Measurements from ENCODE around the gene DENND1C.

The DENND1C gene

DNA sequence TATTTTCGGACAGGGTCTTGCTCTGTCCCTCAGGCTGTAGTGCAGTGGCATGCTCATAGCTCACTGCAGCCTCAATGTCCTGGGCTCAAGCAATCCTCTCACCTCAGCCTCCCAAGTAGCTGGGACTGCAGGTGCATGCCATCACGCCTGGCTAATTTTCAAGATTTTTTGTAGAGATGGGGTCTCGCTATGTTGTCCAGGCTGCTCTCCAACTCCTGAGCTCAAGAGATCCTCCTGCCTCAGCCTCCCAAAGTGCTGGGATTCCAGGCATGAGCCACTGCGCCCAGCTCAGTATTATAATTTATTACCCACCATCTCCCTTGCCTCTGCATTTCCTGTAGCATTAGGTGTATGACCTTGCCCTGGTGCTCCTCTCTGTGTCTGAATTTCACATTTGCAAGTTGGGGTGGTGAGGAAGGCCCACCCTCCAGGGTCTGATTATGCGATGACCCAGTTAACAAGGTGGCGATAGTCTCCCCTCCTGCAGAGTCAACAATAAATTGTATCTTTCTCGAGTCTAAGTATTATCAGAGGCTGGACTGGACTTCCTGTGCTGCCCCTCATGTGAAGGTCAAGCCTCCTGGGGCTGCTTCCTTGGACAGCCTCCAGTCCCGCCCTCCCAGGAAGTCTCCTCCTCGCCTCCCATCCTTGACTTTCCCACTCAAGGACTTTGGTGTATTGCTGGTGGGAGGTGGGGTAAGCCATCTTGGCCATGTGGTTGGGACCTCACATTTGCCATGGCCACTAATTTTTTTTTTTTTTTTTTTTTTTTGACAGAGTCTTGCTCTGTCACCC, 22.0 kb upstream of the DENND1C start:
- DNase-seq: no peak

DNA sequence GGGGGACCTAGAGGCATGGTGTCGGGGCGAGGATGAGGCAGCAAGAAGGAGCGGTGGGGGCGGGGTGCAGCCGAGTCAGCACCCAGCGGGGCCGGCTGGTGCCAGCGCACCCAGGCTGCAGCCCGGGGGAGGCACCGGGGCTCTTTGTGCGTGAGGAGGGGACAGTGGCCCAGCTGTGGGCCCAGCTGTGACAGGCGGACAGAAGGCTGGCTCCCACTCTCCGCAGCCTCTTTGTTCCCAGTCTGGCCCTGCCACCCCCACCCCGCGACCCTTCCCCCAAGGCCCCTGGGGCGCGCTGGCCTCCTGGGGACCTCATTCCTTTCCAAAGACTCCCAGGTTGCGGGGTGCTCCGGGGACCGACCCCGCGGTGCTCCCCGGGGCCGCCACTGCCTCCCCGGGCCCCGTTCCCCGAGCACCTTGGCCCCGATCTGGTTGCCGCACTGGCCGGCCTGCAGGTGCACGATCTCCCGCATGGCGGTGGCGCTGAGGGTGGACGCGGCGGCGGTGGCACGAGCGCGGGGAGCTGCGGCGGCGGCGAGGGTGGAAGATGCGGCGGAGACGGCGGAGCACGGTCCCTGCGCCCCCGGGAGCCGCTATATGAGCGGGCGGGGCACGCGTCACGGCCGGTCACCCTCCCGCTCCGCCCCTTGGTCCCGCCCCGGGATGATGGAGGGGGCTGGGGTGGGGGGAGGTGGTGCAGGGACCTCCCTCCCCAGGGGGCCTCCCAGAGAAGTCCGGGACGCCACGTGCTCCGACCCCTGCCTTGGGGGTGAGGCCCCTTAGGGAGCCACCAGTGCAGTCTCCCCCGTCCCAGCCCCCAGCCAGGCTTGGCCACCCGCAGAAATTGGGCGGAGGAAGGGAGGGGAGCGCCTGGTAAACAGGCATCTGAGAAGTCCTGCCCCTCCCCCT, 20.4 kb upstream of the DENND1C start, which contains the start of gene TUBB4A:
TSS of gene TUBB4A (minus strand) at position 570 of the 909 bp plus-strand sequence. CDS start at position 473, 97 bp downstream.
- no peak for DNase-seq

DNA sequence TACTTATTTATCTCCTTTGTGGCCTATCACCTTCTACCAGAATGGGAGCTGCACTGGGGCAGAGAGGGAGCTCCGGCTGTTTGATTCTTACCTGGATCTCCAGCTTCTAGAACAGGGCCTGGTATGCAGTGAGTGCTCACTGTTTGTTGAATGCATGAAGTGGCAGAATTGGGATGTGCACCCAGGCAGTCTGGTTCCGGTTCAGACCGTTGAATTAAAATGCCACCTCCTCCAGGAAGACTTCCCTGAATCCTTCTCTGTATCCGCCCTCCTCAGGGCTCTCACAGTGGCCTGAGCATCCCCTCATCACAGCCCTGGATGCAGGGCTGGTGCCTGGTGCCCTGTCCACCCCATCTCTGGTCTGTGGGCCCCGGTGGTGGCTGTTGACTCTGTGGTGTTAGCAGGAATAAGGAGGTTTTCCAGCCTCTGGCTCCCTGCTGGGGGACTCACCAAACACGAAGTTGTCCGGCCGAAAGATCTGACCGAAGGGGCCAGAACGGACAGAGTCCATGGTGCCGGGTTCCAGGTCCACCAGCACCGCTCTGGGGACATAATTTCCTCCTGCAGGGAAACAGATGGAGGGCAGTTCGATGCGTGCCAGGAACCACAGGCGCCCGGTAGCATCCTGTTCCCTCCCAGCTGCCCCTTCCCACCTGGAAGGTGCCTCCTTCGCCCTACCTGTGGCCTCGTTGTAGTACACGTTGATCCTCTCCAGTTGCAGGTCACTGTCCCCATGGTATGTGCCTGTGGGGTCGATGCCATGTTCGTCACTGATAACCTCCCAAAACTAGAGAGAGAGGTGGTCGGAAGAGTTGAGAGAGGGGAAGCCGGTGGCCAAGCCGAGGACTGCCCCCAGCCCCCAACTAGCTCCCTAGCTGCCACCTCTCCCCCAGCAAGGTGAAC, 19.5 kb upstream of the DENND1C start:
- no peak for DNase-seq

DNA sequence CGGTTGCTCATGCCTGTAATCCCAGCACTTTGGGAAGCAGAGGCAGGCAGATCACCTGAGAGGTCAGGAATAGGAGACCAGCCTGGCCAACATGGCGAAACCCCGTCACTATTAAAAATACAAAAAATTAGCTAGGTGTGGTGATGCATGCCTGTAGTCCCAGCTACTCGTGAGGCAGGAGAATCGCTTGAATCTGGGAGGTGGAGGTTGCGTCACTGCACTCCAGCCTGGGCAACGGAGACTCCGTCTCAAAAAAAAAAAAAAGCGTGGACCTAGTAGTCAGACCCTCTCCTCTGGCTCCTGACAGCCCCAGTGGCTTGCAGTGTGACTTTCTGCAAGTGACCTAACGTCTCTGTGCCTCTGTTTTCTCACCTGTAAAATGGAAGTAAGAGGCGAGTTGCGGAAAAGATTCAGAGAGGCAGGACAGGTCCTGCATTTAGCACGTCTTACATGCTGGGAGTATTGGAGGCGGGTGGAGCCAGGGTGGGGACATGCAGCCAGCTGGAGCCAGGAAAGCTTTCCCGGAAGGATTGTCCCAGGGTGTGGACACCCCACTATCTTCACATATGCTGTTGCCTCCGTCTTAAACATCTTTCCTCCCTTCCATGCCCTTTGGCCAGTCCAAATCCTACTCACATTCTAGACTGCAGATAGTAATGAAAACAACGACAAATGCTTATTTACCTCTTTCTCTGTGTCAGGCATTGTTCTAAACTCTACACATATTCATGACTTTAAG, 17.6 kb upstream of the DENND1C start:
- DNase-seq: no peak

DNA sequence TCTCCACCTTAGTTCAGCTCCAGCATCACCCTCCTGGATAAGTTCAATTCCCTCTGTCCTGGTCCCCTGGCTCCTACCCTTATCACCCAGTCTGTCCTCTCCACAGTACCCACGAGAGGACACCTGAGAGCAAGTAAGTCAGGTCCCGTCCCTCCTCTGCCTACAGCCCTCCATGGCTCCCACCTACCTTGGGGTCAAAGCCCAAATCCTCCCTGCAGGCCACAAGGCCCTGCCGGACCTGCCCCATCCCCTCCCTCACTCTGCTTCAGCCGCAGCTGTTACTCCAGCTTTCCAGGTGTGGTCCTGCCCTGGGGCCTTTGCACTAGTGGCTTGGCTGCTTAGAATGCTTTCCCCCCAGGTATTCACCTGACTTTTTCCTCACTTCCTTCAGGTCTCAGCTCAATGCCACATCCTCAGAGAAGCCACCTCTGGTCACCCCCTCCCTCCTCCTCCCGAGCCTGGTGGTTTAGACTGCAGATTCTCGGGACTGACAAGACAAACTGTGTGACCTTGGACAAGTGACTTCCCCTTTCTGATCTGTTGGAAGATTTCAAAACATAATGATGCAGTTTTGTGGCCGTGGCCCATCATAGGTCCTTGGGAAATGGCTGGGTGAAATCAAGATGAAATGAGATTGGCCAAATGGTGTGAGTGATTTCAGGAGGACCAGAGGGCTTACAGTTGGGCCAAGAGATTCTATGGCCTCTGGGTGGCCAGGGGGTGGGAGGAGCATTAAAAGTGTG, 16.9 kb upstream of the DENND1C start:
- no peak for DNase-seq

DNA sequence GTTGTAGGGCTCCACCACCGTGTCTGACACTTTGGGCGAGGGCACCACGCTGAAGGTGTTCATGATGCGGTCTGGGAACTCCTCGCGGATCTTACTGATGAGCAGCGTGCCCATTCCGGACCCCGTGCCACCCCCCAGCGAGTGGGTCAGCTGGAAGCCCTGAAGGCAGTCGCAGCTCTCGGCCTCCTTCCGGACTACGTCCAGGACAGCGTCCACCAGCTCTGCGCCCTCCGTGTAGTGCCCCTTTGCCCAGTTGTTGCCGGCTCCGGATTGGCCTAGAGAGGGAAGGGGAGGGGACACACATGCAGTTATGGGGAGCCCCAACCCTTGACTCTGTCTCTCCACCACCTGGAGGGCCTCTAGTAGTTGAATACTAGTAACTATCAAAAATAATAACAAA, 14.4 kb upstream of the DENND1C start:
- no peak for DNase-seq

DNA sequence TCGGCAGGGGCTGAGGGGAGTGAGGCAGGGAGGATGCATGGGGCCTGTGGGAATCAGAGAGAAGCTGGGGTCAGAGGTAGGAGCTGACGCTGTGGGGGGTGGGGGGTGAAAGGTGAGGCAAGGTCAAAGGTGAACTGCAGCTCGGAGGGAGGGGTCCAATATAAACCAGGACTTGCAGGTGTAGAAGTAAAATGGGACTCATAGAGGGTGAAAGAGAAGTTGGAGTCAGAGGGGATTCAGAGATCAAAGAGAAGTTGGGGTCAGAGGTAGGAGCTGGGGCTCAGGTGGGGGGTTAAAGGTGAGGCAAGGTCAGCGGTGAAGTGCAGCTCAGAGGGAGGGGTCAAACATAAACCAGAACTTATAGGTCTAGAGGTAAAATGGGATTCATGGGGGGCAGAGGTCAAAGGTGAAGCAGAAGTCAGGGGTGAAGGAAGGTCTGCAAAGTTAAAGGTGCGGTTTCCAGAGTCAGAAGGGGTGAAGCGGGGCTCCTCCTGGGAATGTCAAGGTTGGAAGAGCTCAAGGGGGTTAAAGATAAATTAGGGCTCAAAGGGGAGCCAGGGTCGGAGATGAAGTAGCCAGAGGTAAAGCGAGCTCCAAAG, 12.9 kb upstream of the DENND1C start:
- no peak for DNase-seq

DNA sequence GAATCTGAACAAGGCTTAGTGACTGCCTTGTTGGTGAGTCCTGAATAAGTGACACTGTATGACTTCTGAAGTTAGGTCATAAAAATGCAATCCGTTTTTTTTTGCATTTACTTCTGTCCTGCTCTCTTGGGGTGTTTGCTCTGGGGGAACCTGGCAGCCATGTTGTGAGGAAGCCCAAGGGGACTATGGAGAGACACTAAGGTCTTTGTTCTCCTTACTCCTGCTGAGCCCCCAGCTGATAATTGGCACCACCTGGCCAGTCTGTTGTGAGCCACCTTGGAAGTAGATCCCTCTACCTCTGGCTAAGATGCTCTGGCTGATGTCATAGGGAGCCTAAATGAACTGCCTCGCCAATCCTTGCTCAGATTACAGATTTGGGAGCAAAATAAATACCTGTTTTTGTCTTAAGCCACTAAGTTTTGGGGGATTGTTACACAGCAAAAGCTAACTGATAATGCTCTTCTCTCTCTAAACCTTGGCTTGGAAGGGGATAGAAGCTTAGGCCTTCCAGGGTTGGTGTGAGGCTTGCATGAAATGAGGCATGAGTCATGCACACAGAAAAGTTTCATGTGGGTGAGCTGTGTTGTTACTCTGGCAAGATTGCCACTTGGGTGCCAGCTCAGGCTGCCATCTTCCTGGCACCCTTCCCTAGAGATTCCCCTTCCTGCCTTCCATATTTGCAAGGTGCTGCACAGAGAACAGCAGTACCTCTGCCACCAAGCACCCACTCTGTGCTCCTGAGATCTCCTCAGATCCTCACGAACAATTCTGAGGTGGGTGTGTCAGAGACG, 10.4 kb upstream of the DENND1C start:
- no peak for DNase-seq

DNA sequence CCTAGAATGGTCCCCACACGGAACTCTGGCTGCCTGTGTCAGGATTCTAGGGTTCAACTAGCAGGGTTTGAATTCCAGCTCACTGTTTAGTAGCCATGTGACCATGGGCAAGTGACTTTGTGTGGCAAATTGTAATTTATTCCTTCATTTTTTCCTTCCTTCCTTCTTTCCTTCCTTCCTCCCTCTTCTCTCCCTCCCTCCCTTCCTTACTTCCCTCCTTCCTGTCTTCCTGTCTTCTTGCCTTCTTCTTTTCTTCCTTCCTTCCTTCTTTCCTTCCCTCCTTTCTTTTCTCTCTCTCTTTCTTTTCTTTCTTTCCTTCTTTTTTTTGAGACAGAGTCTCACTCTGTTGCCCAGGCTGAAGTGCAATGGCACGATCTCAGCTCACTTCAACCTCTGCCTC, 8.5 kb upstream of the DENND1C start:
- DNase-seq: no peak

DNA sequence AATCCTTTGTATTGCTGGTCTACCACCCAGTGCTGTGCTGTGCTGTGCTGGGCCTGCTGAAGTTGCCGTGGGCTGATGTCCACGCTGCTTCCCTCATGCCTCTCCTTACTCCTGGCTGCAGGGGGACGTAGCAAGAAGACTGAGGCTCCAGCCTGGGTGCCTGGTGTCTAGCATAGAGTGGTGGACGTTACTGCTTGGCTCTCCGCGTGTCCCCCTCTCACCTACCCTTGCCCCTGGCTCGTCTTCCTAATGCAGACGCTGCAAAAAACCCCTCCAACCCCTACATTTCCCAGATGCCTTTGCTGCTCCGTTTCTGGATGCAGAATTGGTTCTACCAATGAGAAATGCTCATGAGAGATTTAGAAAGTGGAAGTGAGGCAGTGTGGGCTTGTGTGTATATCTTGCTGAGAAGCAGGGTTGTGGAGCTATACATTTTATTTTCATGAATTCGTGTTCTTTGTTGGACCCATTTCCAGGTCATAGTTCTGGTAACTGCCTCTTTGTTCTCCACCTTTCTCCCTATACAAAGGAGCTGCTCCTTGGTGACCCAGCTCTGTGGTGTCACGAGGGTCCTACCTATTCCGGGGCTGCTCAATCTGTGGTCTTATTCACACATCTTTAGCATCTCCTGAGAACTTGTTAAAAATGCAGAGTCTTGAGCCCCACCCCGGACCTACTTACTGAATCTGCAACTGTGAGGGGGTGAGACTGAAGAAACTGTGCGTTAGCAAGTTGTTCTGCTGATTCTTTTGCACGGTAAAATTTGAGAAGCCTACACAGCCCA, 7.9 kb upstream of the DENND1C start:
- no peak for DNase-seq

DNA sequence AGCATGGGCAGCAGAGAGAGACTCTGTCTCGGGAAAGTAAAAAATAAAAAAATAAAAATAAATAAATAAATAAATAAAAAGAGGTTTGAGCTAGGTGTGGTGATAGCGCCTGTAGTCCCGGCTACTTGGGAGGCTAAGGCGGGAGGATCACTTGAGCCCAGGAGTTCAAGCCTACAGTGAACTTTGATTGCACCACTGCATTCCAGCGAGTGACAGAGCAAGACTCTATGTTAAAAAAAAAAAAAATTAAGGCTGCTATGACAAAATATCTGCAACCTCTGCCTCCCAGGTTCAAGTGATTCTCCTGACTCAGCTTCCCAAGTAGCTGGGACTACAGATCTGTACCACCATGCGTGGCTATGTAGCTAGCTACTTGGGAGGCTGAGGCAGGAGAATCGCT, 3.2 kb upstream of the DENND1C start:
- no peak for DNase-seq

DNA sequence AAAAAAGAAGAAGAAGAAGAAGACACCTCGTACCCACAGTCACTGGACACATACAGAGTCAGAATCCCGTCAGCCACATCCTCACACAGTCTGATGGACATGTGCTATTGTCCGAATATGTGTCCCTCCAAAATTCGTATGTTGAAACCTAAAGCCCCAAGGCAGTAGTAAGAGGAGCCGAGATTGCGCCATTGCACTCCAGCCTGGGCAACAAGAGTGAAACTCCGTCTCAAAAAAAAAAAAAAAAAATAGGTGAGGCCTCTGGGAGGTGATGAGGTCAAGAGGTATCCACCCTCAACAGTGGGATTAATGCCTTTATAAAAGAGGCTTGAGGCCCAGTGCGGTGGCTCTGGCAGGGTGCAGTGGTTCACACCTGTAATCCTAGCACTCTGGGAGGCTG, 2.6 kb upstream of the DENND1C start:
- no peak for DNase-seq

DNA sequence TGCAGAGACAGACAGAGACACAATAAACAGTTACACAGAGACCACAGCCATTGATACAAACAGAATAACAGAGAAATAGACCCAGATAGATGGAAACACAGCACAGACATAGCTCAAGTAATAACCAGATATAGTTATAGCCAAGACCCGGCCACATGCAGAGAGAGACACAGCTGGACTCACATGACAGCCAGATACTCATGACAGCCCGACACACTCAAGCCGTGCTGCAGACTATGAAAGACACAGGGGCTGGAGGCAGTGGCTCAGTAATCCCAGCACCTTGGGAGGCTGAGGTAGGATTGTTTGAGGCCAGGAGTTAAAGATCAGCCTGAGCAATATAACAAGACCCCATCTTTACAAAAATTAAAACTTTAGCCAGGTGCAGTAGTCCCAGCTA, 1.6 kb upstream of the DENND1C start:
- no peak for DNase-seq

DNA sequence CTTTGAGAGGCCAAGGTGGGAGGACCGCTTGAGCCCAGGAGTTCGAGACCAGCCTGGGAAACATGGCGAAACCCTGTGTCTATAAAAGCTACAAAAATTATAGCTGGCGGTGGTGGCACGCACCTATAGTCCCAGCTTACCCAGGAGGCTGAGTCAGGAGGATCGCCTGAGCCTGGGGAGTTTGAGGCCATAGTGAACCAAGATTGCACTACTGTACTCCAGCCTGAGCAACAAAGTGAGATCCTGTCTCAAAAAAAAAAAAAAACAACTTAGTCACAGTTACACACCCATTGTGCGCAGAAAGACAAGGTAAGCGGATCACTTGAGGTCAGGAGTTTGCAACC, 728 bp upstream of the DENND1C start:
- DNase-seq: no peak

DNA sequence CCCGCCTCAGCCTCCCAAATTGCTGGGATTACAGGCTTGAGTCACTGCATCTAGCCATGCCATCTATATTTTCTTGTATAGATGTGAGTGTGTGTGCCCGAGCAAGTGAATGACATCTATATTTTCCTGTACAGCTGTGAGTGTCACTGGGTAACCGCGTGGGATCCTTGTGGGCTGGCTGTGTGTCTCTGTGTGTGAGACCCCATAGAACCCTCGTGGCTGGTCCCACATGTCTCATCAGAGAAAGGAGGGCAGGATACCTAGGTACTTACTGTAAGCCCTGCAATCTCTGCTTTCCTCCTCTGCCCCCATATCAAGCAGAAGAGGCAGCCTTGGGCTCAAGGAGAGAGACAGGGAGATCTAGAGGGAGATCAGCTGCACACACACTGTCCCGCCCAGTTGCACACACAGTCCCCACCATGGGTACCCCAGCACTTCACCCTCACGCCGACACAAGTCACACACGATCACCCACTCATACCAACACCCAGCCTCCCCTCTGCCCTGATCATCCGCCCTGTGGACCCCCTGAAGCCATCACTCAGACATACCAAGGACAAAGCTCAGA, 655 bp downstream of the DENND1C start:
- no peak for DNase-seq

DNA sequence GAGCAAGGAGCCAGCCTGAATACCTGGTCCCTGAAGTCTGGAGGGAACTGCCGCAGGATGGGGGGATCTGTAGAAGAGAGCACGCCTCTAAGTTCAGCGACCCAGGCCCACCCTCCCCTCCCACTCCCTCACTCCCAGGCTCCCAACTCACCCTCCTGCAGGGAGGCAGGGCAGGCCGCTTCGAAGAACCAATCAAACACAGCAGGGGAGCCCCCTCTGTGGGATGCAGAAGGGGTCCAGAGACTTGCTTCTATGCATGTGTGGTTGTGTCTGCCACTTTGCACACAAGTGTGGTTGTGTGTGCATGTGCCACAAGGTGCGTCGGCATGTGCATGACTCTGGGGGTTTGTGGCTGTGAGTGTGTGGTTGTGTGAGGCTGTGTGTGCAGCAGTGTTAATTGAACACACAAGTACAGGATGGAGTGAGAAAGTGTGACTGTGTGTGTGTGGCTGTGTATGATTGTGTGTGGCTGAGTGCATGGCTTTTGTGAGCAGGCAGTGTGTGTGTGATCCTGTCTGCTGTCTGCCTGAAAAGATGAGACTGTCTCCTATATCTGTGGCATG, 1.7 kb downstream of the DENND1C start:
- DNase-seq: no peak

DNA sequence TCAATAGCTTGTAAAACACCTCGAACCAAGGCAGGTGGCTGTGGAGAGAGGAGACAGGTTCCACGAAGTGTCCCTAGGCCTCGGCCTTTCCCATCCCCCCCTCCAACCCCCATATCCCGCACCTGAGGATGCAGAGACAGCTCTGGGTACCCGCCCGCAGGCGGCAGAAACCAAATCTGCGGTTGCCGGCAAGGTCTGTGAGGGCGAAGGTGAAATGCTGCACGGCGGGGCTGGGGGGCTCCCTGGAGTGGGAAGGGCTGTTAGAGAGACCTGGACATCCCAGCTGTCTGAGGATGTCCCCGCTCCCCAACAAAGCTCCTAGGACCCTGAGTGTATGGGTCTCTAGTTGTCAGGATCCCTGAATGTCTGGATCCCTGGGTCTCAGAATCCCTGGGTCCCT, 2.8 kb downstream of the DENND1C start:
- no peak for DNase-seq

DNA sequence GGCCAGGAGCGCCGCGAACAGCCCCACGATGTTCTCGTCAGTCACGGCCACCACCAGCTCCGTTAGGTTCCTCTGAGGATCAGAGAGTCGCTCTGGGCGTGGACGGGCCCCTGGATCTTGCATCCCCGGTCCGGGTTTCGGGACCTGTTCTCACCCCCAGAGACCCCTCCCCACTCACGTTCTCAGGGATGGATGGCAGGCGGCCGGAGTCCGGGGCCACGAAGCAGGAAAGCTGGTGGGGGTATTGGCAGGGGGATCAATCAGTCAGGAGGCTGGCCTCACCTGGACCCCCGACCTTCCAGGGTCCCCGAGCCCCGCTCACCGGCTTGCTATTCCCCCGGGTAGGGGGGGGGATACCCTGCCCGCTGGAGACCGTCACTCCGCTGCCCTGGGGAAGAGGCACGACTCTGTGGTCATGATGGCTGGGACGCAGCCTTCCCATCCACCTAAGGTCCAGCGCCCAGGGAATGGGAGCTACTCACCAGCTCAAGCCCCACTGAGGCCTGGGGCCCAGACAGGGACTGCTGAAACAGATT, 4.6 kb downstream of the DENND1C start:
- DNase-seq: no peak
